GM06990 (cell line): ENCODE results near the gene PDE8B.

Experiments
- DNase-seq: peaks from one replicate; pipeline ENCODE4 v3.0.0-alpha.2; 2011; ENCODE audit not compliant: insufficient read length; ENCODE audit errors: extremely low read depth
- H3K27me3 ChIP-seq: replicated peaks from 2 replicates; pipeline ENCODE4 v1.6.0; 2011; ENCODE audit warnings: low read length; ENCODE audit not compliant: control insufficient read depth, insufficient read depth
- H3K36me3 ChIP-seq: 2 replicates; pipeline ENCODE4 v1.5.1; 2011; ENCODE audit warnings: low read length; ENCODE audit not compliant: control insufficient read depth, insufficient read depth
- H3K4me3 ChIP-seq: replicated peaks from 2 replicates; pipeline ENCODE4 v1.5.1; 2011; ENCODE audit warnings: low read depth, mild to moderate bottlenecking, control low read depth, low read length
- CTCF ChIP-seq: IDR thresholded peaks from 2 replicates; pipeline ENCODE4 v1.5.1; 2011; ENCODE audit warnings: low read length, control low read depth, mild to moderate bottlenecking, inconsistent platforms; ENCODE audit not compliant: insufficient read depth, poor library complexity, severe bottlenecking

PDE8B gene

GRCh38 chr5:77168161-77168878 lies 42.2 kb upstream of the PDE8B start:
- H3K4me3 ChIP-seq: no peak overlapping the region
- DNase-seq: no peak
- TF ChIP-seq CTCF: no peak

GRCh38 chr5:77168879-77169244 lies 41.6 kb upstream of the PDE8B start:
- no peak for TF ChIP-seq CTCF
- no peak overlapping the region for H3K4me3 ChIP-seq
- DNase-seq: no peak
- no peaks in the 10 kb centered on the region; the same call in 1 of the 2 replicates for H3K27me3 ChIP-seq
- H3K36me3 ChIP-seq: no peaks in the 10 kb centered on the region

More at GRCh38 chr5:77168161-77168878, 42.2 kb upstream of the PDE8B start:
- no peaks in the 10 kb centered on the region for H3K36me3 ChIP-seq
- no peaks in the 10 kb centered on the region; the same call in 1 of the 2 replicates for H3K27me3 ChIP-seq

GRCh38 chr5:77170196-77170890 lies 40.1 kb upstream of the PDE8B start:
- no peak for TF ChIP-seq CTCF

GRCh38 chr5:77171141-77171910 lies 39.2 kb upstream of the PDE8B start:
- TF ChIP-seq CTCF: no peak
- DNase-seq: no peak
- Histone ChIP-seq H3K4me3 (no peak overlapping the region), H3K36me3 (no peaks in the 10 kb centered on the region), H3K27me3 (no peaks in the 10 kb centered on the region; the same call in 1 of the 2 replicates)

More at GRCh38 chr5:77170196-77170890, 40.1 kb upstream of the PDE8B start:
- no peak for DNase-seq
- no peaks in the 10 kb centered on the region for H3K36me3 ChIP-seq
- no peak overlapping the region for H3K4me3 ChIP-seq
- no peaks in the 10 kb centered on the region; the same call in 1 of the 2 replicates for H3K27me3 ChIP-seq

- Histone ChIP-seq H3K36me3 (no peaks in the 10 kb centered on the region), H3K27me3 (no peaks in the 10 kb centered on the region; the same call in 1 of the 2 replicates), H3K4me3 (no peak overlapping the region)
- no peak for TF ChIP-seq CTCF
- DNase-seq: no peak
Measured at GRCh38 chr5:77172713-77173328, 37.7 kb upstream of the PDE8B start.
